Suprapubic skin (tissue), 4 donors: Measurements from ENCODE around the gene RIOK1.

Source experiments
- EP300 ChIP-seq: sonication (generic); formaldehyde crosslinking; IDR thresholded peaks from one replicate; pipeline ENCODE4 v1.6.1; 2017; ENCODE audit warnings: antibody characterized with exemption
- POLR2A ChIP-seq, 2 donors: fragments of 450-650 bp; IDR thresholded peaks; one replicate each; pipeline ENCODE4 v1.6.1; 2017; ENCODE audit warnings: antibody characterized with exemption in 2 of 2, mild to moderate bottlenecking in 2 of 2, moderate library complexity in 2 of 2
- POLR2AphosphoS5 ChIP-seq, 3 donors: sonication (generic); formaldehyde crosslinking; IDR thresholded peaks; one replicate each; pipeline ENCODE4 v1.6.1; 2017; ENCODE audit warnings: antibody characterized with exemption in 3 of 3
- TF ChIP-seq, protein P1 (sequence below), 2 donors: fragments of 200-600 bp in 1 of 2; fragments of 450-650 bp in 1 of 2; sonication (generic) in 1 of 2; IDR thresholded peaks; one replicate each; pipeline ENCODE4 v1.5.1; 2016 to 2019; ENCODE audit warnings: antibody characterized with exemption in 2 of 2, mild to moderate bottlenecking in 1 of 2, moderate library complexity in 1 of 2

DNA sequence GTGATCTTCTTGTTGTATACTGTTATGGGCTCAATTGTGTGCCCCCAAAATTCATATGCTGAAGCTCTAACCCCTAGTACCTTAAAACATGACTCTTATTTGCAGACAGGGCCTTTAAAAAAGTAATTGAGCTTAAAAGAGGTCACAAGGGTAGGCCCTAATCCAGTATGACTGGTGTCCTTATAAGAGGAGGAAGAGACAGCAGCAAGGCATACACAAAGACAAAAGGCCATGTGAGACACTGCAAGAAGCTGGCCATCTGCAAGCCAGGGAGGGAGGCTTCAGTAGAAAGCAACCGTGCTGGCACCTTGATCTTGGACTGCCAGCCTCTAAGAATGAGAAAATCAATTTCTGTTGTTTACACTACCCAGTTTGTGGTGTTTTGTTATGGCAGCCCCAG lies 8.5 kb upstream of the RIOK1 start:
- TF ChIP-seq POLR2A (IDR thresholded peaks at IDR 0.05) (no peak), POLR2AphosphoS5 (IDR thresholded peaks at IDR 0.05) (no peak), EP300 (no peak)
- TF ChIP-seq, protein P1, sequence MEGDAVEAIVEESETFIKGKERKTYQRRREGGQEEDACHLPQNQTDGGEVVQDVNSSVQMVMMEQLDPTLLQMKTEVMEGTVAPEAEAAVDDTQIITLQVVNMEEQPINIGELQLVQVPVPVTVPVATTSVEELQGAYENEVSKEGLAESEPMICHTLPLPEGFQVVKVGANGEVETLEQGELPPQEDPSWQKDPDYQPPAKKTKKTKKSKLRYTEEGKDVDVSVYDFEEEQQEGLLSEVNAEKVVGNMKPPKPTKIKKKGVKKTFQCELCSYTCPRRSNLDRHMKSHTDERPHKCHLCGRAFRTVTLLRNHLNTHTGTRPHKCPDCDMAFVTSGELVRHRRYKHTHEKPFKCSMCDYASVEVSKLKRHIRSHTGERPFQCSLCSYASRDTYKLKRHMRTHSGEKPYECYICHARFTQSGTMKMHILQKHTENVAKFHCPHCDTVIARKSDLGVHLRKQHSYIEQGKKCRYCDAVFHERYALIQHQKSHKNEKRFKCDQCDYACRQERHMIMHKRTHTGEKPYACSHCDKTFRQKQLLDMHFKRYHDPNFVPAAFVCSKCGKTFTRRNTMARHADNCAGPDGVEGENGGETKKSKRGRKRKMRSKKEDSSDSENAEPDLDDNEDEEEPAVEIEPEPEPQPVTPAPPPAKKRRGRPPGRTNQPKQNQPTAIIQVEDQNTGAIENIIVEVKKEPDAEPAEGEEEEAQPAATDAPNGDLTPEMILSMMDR (IDR thresholded peaks at IDR 0.05): no peak
